Measurements from ENCODE around the gene YPEL2.

Gene YPEL2

GRCh38 chr17:59355702-59356325, 24.4 kb downstream of the YPEL2 start:
- H3K4me1 ChIP-seq, result peaks cover 7 to 100% (median 91%) of the 10 kb centered on the region in 4 donors
- no peaks in the 10 kb centered on the region for H3K9me3 ChIP-seq
- no peaks in the 10 kb centered on the region for H3K27me3 ChIP-seq
- H3K4me3 ChIP-seq, result no peak overlapping the region
- peaks cover 0 to 12% (median 6%) of the 10 kb centered on the region in 3 donors for H3K36me3 ChIP-seq
- H3K27ac ChIP-seq, result peak overlapping the region; percentile 65 to 89
- intact Hi-C loops (cut with DNase I; ENCODE audit: low total_unique reads), result no loop called here
- TF ChIP-seq CTCF (IDR thresholded peaks at IDR 0.05), result no peak
- no peak for DNase-seq

- H3K27ac ChIP-seq, result peak overlapping the region; percentile 65 to 89
- intact Hi-C loops (cut with DNase I; ENCODE audit: low total_unique reads), result no loop called here
Observed at GRCh38 chr17:59356543-59357218, 25.2 kb downstream of the YPEL2 start.

GRCh38 chr17:59357219-59357697, 25.8 kb downstream of the YPEL2 start:
- Histone ChIP-seq H3K27me3 (no peaks in the 10 kb centered on the region), H3K9me3 (no peaks in the 10 kb centered on the region), H3K4me1 (peaks cover 7 to 100% (median 91%) of the 10 kb centered on the region in 4 donors), H3K4me3 (no peak overlapping the region), H3K36me3 (peaks cover 0 to 12% (median 6%) of the 10 kb centered on the region in 3 donors), H3K27ac (peak overlapping the region; percentile 65 to 89)
- TF ChIP-seq CTCF (IDR thresholded peaks at IDR 0.05), result no peak
- no peak for DNase-seq
- intact Hi-C loops (cut with DNase I; ENCODE audit: low total_unique reads), result no loop called here

More at GRCh38 chr17:59356543-59357218, 25.2 kb downstream of the YPEL2 start:
- Histone ChIP-seq H3K4me3 (no peak overlapping the region), H3K36me3 (peaks cover 0 to 12% (median 6%) of the 10 kb centered on the region in 3 donors), H3K9me3 (no peaks in the 10 kb centered on the region), H3K4me1 (peaks cover 7 to 100% (median 91%) of the 10 kb centered on the region in 4 donors), H3K27me3 (no peaks in the 10 kb centered on the region)
- DNase-seq, result no peak
- no peak for TF ChIP-seq CTCF (IDR thresholded peaks at IDR 0.05)

- TF ChIP-seq CTCF (IDR thresholded peaks at IDR 0.05), result no peak
- Histone ChIP-seq H3K27me3 (no peaks in the 10 kb centered on the region), H3K36me3 (peaks cover 0 to 12% (median 6%) of the 10 kb centered on the region in 3 donors), H3K4me1 (peaks cover 7 to 100% (median 92%) of the 10 kb centered on the region in 4 donors), H3K27ac (peak overlapping the region; percentile 65 to 89), H3K4me3 (no peak overlapping the region), H3K9me3 (no peaks in the 10 kb centered on the region)
- peak in 1 of 2 donors; percentile 47 for DNase-seq
- intact Hi-C loops (cut with DNase I; ENCODE audit: low total_unique reads), result no loop called here
Observed at GRCh38 chr17:59357929-59358328, 26.5 kb downstream of the YPEL2 start.

- Histone ChIP-seq H3K9me3 (no peaks in the 10 kb centered on the region), H3K36me3 (no peaks in the 10 kb centered on the region), H3K27ac (peak overlapping the region; percentile 65 to 89), H3K27me3 (no peaks in the 10 kb centered on the region), H3K4me1 (peaks cover 7 to 100% (median 89%) of the 10 kb centered on the region in 4 donors), H3K4me3 (no peak overlapping the region)
- no peak for DNase-seq
- intact Hi-C loops (cut with DNase I; ENCODE audit: low total_unique reads), result no loop called here
- TF ChIP-seq CTCF (IDR thresholded peaks at IDR 0.05), result no peak
Observed at GRCh38 chr17:59361386-59361785, 29.9 kb downstream of the YPEL2 start.

Measured in tibial artery (tissue), 4 donors.